GM18868 (cell line): ENCODE measurements around the gene DSCAML1.

Experiments used
- ATAC-seq: cut with Tn5 transposase; IDR thresholded peaks from one replicate; pipeline ENCODE4 v1.9.1; 2021; ENCODE audit warnings: mild to moderate bottlenecking, moderate library complexity; ENCODE audit not compliant: unreplicated experiment

The DSCAML1 gene

GRCh38 chr11:117620086-117620485 lies 176.9 kb downstream of the DSCAML1 start:
- no peak for ATAC-seq

DNA sequence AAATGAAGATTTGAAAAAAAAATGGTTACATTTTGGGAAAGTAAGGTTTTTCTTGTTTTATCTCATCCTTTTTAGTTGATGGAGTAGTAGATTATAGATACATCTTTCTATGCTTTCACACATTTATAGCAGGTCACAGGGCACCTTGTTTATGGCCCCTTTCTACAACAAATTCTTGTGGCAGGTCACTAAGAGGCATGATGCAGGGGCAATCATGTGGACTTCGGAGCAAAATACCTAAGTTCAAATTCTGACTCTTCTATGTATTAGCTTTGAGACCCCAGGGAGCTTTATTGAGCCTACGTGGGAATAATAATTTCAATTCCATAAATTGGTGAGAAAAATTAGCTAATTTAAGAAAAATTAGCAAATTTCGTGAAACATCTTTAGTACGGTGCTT lies 177.4 kb downstream of the DSCAML1 start:
- ATAC-seq, result no peak

DNA sequence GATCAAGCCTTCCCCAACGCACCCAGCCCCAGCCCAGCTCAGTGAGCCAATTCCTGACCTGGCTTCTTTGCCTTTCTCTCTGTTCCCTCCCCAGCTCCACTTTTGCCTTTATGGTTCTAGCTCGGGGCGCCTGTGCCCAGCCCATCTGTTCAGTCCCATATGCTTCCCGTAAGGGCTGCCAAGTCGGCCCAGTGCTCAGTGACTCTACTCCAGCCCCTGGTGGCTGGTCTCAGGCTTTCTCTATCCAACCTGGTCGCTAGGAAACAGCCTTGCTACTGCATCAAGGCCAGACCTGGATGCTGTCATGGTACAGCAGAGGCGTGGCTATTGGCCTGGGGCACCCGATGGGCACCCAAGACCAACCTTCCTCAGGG lies 178.0 kb downstream of the DSCAML1 start:
- no peak for ATAC-seq

DNA sequence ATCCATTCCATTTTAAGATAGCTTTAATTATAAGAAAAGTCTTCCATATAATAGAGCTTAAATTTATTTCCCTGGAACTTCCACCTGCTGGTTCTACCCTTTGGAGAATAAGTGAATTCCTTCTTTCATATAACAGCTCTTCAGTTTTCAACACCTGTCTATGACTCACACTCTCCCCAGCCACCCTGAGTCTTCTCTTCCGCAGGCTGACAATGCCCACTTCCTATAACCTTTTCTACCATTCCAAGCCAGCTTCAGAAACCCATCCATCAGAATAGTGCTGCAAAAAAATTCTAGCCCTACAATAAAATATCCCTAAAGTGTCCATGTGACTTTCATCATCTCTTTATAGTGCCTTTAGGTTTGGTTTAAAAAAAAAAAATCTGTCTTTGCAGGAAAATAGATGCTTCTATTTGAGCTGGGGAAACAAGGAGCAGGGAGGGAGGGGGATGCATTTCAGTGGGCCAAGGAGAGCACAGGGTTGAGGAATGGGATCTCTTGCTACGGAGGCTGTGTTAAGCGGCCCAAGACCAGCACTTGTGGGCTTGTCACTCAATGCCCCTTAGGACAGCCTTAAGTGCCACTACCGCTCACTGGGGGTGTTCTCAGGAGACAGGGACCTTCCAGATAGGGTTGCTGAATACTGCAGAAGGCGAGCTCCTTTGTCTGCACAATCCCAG lies 178.6 kb downstream of the DSCAML1 start:
- no peak for ATAC-seq

DNA sequence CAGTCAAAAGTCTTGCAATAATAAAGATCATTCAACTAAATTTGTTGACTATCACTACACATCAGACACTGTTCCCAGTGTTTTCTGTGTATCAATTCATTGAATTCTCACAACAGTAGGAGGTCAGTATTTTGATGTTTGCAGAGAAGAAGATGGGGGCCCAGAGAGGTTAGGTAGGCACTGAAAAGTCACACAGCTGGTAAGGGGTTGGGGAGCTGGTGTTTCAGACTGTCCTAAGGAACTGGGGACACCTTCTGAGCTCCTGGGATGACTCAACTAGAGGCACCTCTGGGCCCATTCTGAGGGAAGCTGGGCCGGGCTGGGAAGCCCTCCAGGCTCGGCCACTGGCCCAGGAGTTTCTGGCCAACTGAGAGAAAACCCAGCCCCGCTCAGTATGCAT lies 180.0 kb downstream of the DSCAML1 start:
- ATAC-seq, result no peak

DNA sequence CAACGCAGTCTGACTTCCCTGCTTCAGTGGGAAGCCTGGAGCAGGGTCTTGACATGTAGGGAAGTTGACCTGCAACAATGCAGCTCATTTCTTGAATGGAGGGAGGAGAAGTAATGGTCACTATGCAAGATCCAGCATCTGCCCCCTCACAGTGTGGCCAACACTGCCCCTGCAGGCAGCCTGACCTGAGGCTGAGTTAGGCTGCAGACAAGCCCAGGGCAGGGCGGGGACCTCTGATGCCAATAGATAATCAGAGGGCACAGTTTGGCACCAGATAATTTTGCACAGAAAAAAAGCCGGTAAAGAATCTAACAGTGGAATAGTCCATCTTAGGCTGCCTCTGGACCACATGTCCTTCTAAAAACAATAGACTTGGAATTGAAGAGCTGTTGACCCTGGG lies 182.3 kb downstream of the DSCAML1 start:
- no peak for ATAC-seq

GRCh38 chr11:117613521-117613920 lies 183.5 kb downstream of the DSCAML1 start:
- no peak for ATAC-seq

- no peak for ATAC-seq
Measured at GRCh38 chr11:117612177-117612576, 184.8 kb downstream of the DSCAML1 start.

DNA sequence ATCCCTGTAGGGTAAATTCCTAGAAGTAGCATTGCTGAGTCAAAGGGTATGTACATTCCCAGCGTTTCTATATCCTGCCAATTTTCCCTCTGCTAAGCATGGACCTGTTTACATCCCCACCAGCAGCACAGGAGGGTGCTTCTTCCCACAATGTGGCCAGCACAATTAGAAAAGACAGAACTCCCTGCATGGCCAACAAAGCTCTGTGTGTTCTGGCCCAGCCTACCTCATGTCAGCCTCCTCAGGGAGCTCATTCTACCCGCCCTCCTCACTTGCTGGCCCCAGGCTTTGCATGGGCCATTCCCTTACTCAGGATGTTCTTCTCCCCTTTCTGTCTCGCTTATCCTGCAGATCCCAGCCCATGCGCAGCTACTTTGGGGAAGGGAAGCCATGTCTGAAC lies 186.1 kb downstream of the DSCAML1 start:
- ATAC-seq, result no peak

- no peak for ATAC-seq
Measured at GRCh38 chr11:117610045-117610444, 187.0 kb downstream of the DSCAML1 start.

- ATAC-seq, result no peak
Measured at GRCh38 chr11:117607449-117607848, 189.6 kb downstream of the DSCAML1 start.

DNA sequence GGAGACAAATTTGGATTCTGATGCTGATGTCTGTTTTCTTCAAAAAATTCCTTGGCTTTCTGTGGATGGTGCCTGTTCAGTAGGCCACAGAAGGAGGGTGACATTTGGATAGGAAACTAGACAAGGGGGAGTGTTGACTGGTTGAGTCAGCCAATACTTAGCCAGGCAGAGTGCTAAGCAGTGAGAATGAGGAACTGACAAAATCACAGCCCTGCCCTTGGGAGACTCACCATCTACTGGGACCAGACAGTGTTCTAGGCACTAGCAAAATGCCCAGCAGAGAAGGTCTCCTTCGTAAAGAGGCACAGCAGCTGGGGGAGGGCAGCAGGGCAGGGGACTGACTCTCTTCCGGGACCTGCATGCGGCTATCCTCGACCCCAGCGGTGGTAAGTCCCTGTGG lies 190.2 kb downstream of the DSCAML1 start:
- ATAC-seq, result no peak

- peak; percentile 71 for ATAC-seq
Measured at GRCh38 chr11:117606211-117606610, 190.8 kb downstream of the DSCAML1 start.

DNA sequence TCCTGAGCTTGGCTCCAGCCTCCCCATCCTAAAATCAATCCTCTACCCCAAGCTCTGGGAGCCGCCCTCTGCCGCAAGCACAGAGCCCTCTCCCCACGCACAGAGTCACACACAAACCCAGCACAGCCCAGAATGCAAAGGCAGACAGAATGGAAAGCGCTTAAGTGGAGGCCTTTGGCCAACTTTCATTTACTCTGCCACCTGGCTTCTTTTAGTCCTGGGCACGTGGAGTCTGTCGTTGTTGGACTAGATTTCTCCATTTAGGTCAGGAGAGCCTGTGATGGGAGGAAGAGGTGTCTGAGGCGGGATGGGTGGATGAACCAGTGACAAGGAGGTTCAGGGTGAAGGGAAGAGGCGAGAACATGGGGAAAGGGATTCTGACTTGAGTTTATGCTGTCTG lies 191.7 kb downstream of the DSCAML1 start:
- ATAC-seq, result no peak

DNA sequence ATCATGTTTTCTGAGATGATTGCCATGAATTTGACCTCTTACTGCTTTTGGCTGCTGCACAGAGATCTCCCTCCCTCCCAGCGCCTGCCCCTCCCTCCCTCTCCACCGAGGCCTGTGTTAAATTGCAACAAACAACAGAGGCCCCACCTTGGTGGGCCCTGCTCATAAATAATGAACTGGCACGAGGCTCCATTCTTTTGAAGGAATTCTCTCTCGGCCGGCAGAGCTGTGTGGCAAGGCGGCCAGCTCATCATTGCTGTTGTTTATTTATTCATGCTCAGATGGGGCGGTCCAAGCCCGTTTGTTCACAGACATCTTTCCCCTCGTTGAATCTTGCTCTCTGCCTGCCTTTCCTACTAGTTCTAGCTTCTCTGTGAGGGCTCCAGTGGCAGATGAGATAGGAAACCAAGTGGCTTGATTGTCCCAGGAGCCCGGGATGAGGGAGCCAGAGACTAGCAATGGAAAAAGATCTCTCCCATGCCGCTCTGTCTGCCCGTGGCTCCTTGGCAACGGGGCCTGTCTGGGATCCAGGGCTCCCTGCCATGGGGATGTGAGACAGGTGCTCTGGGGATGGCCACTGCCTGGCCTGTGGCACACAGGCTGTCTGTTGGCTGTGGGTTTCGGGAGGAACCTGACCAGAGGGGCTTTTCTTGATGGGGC lies 192.6 kb downstream of the DSCAML1 start:
- ATAC-seq, result no peak

DNA sequence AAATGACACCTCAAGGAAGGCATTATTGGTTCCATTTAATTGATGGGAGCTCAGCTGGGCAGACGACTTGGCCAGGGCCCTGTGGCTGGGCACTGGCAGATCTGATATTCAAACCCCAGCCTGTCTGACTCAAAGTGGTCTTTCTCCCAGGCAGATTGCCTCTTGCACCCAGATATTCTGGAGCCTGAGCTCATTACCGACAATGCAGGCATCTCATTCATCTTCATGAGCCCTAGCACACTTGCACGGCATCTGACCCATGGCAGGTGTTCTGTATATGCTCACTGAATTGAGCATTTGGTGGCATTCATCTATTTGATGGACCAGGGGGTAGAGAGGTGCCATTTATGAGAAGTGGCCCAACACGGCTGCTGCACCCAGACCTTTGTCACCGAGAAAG lies 193.1 kb downstream of the DSCAML1 start:
- no peak for ATAC-seq

DNA sequence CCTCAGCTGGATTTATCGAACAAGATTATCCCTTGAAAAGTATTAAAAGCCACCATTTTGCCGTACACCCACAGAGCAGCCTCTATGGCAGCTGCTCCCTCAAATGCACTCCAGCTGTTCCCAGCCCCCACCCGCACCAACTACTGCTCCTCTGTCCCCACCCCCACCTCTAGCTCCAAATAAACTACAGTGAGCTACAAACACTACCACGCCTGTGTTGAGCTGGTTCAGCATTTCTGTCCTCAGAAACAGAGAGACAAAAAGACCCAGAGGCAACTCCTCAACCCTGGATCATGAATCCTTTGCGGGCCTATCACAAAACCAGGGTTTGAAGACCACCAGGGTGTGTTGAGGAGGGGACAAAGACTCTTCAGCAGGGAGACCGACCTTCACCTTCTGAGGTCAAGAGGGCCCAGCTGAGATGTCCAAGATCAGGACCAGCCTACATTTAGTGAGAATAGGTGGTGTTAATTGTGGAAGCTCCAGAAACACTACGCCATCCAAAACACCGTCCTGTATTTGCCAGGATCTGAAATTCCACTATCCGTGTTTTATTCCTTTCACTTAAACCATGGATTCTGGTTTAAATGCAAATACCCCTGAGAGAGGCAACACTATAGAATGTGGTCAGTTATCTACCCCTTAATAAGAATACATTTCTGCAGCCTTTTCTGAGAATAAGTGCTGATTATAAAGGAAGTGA lies 195.9 kb downstream of the DSCAML1 start:
- ATAC-seq, result no peak

DNA sequence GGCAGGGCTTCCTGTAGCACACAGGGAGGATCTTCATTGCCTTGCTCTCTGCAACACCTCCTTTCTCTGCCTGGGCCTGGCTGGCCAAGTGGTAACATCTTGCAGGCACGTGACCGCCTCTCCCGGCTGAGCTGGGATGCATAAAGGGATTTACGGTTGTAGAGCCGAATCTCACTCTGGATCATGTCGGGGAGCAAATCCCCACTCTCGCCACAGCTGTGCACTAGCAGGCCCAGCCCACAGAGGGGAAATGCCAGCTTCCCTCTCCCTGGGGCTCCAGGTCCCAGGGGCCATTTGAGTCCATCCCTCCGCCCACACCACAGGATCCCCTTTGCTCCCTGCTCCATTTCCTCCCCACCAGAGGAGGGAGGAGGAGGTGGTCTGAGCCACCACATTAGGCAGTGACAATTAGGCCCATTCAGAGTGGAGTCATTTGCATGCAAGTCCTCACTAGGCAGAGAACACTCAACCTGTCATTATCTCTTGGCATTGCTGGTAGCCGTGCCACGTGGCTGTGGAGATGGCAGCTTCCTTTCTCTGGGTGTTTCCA lies 196.7 kb downstream of the DSCAML1 start:
- no peak for ATAC-seq

DNA sequence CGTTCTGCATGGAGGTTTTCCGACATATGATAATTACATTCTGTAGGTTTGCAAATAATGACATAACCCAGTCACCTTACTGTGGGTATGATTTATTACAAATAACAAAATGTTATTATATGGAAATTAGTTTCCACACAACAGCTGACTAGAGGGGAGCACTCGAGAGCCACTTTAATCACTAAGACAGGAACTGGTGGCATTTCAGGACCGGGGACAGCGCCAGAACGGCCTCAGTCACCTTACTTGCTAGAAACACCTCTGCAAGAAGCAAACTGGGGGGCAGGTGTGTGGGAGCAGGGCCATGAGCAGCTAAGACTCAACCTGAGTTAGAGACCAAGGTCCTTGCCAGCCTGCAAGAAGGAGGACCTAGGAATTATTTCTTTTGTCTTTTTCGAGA lies 199.9 kb downstream of the DSCAML1 start:
- ATAC-seq, result no peak

GRCh38 chr11:117595440-117595839 lies 201.6 kb downstream of the DSCAML1 start:
- ATAC-seq, result no peak

GRCh38 chr11:117594721-117595120 lies 202.3 kb downstream of the DSCAML1 start:
- no peak for ATAC-seq

GRCh38 chr11:117593065-117593464 lies 204.0 kb downstream of the DSCAML1 start:
- ATAC-seq, result no peak
